Posterior vena cava (tissue), 2 donors: Measurements from ENCODE around the gene C20orf144. TPM values are rescaled to one million over a fixed set of nuclear protein-coding genes. Genes with fewer than 3 reads are reported as not detected.
A peak's percentile ranks its signal among the peaks of the same experiment; 100 is the strongest.
"Not testable (repeated sequence)": the region's sequence is repeated elsewhere in the genome, so short reads cannot be mapped to it uniquely, and the experiment has no call there.

Source experiments
- DNase-seq: peaks from one replicate; pipeline ENCODE4 v3.0.0-alpha.2; 2020; ENCODE audit warnings: low spot score
- intact Hi-C, 2 donors: fragments of 100-400 bp; cut with DNase I; formaldehyde crosslinking; loops; one replicate each; pipeline versions ENCODE4 v1.14.1 to v1.14.2; 2022 to 2023
- long read RNA-seq, 2 donors: library from polyadenylated mRNA; unstranded; transcript quantifications; one replicate each; pipeline ENCODE4 v2.0.0, GENCODE V29; 2020 to 2021
- total RNA-seq, 2 donors: library from RNA; stranded (reverse); fragmentation: NEBNext Ultra II Directional; extraction: Animal tissue kit (Norgen Biotek cat#: 25700); gene quantifications; one replicate each; pipeline ENCODE4 v1.2.1, GENCODE V29; 2021
- donor health status: DM: yes; HTN: yes; CAD: no.
- donor health status: DM: yes; HTN: yes; CAD: no.

Gene C20orf144
- not detected for total RNA-seq
- long read RNA-seq, donor 1: 0 reads
- long read RNA-seq, donor 2: 0 reads

DNA sequence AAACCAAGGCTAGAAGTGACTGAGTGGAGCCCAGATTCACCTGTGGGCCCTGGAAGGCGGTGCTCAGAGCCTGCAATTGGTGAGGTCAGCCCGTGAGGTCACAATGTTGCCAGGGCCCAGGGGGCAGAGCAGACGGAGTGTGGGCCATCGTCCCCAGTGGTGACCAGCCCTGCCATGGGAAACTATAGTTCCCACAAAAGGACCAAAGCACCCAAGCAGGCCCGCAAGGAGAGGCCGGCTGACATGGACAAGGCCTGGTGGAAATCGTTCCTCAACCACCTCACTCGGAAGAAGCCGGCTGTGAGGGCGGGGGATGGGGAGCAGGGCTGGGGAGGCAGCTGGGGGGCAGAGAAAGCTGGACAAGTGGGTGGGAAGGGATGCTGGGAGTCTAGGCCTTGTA is at the start of gene C20orf144:
TSS of gene C20orf144 (plus strand) at position 156 of the 400 bp plus-strand sequence. CDS start at position 175, 19 bp downstream.
- no peak for DNase-seq
- intact Hi-C loops: no loop called here

DNA sequence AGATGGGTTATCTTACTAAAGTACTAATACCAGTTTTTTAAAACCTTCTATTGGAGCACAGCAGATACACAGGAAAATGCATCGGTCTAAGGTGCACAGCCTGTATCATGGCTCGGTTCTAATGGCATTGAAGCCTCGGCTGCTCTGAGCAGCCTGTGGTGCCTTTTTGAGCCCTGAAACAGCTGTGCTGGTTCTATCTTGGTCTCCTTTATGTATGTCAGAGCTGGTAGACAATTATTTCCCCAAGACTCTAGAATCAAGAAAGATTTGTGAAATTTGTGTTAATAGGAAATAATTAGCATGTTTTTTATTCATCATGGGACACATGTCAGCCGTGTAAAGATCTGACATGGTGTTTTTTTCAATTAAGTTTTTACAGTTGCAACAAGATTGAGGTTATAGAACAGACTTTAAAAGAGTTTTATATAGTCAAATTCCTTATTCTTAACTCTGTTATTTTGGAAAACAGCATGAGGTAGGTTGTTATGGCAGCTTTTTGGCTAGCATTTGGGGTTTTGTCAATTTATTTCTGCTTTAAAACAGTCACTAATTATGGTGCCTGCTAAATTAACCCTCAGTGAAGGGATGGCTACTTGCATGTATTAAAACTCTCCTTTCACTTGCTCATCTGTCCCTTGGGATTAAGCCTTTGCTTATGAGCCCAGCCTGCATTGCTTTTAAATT is 40.3 kb upstream of the C20orf144 start:
- DNase-seq: no peak
- intact Hi-C loops: no loop called here

DNA sequence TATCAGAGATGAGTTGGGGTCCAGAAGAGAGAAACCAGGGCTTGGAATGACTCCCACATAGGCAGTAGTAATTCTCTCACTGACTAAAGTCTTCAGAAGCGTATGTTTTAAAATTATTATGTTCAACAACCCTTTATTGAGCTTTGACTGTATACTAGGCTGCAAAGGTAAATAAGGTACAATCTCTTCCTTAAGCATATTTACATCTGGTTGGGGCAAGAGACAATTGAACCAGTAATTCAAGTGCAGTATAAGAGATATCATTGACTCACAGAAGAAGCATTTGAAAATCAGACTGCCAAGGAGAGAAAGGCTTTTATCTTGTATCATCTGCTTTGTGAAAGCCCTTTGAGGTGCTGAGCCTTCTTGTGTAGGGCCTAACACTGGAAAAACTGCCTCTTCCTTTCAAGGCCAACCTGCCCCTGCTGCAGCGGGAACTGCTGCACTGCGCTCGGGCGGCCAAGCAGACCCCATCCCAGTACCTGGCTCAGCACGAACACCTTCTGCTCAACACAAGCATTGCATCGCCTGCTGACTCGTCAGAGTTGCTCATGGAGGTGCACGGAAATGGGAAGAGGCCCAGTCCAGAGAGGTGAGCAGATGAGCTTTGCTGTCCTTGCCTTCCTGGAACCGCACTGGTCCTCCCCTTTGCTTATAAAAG is 39.3 kb upstream of the C20orf144 start:
- intact Hi-C loops: no loop called here
- DNase-seq: no peak

DNA sequence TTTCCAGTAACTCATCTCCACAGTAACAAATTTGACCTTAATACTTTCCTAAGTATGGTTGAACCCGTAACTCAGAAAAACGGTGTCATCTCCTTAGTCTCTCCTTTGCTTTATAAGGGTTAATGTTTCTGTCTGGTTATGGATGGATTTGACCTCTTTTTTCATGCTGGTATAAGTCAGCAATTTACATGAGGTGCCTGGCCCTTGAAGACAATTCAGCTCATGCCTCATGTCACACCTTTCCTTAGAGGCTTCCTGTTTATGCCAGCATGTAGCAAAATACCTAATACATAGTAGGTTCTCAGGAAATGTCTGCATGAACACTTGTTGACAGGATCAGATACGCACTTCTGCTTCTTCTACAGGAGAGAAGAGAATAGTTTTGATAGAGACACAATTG is 37.7 kb upstream of the C20orf144 start:
- intact Hi-C loops: no loop called here
- DNase-seq: no peak

DNA sequence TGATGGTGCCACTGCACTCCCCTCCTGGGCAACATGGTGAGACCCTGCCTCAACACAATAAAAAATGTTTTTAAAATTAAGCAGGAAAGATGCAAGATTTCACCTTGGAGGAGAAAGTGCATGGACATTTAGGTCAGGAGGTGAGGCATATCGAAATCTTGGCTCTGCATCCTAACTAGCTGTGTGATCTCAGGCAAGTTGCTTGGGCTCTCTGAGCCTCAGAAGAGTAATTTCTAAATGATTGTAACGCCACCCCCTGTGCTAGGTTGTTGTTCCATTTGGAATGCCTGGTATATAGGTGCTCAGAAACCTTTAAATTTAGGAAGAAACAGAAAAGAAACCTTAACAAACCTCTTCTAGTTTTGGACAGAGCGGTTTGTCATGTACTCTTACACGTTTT is 35.9 kb upstream of the C20orf144 start:
- intact Hi-C loops: no loop called here

DNA sequence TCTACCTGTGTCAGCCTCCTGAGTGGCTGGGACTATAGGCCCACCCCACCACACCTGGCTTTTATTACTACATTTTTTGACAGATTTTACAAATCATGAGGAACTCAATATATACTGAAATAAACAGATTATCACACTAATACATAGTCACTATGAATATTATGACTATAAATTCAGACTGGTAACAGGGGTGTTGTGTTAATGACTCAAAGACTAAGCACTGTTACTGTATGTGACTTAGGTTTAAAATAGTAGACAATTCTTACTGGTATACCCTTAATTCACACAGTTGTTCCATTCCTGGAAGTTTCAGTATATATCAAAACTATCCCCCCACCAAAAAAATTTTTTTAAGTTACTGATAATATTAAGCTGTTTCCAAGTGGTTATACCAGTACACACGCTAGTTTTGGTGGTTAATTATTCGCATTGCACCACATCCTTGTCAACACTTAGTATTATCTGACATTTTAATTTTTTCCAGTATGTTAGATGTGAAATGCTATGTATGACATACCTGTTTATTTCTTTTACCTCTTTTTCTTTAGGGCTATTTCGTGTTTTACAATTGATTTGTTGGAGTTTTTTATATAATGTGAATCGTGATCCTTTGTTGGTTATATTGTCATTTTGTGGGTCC is 34.4 kb upstream of the C20orf144 start:
- no peak for DNase-seq
- intact Hi-C loops: no loop called here

More for the DNA sequence above, 35.9 kb upstream of the C20orf144 start:
- DNase-seq: no peak

DNA sequence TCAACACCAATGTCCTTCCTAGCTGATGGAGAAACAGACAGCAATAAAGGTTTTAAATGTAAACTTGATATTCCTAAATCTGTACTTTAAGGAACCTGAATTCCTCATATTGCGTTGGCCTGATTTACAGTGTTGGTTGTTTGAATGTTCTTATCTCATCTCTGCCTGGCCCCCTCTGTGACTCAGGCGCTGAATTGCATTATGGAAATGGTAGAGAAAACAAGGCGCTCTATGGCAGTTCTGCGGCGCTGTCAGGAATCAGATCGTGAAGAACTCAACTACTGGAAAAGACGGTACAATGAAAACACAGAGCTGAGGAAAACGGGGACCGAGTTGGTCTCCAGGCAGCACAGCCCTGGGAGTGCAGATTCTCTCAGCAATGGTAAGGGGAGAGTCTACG is 32.6 kb upstream of the C20orf144 start:
- intact Hi-C loops: no loop called here
- DNase-seq: no peak

DNA sequence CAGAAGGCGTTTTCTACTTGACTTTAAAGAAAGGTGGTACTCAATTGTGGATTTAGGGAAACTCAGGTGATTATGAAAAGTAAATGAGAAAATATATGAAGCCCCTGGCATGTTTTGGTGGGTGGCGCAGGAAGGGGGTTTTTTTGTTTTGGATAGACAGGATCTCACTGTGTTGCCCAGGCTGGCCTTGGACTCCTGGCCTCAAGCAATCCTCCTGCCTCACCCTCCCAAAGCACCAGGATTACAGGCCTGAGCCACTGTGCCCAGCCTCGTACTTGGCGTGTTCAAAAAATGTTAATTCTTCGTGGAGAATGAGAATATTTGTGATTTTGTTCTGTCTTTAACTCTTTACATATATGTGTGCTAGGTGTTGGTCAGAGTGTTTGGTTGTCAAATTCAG is 32.1 kb upstream of the C20orf144 start:
- intact Hi-C loops: no loop called here
- no peak for DNase-seq

DNA sequence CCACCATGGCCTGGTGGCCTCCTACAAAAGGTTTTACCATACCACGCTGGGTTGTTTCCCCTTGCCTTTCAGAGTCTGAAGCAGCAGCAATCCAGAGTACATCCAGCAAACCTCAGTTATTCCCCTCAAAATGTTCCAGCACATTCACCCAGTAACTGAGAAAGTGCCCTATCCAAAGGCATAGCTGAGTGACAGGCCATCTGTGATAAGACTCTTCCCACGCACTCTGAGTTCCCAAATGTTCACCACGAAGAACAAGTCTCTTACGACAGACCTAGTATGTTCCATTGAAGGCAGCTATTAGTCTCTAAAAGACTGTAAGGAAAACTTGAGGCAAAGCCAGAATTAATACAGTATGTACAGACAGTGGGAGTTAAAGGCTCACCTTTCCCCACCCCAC is 31.6 kb upstream of the C20orf144 start:
- intact Hi-C loops: no loop called here
- no peak for DNase-seq

DNA sequence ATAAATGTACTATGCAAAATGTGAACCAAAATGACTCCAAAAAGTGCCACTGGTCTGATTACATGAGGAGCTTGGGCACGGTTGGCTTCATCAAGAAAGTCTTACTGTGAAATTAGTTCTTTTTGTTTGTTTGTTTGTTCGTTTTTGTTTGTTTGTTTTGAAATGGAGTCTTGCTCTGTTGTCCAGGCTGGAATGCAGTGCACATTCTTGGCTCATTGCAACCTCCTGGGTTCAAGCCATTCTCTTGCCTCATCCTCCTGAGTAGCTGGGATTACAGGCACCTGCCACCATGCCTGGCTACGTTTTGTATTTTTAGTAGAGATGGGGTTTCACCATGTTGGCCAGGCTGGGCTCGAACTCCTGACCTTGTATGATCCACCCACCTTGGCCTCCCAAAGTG is 30.2 kb upstream of the C20orf144 start:
- DNase-seq, intact Hi-C loops: not testable (repeated sequence)

DNA sequence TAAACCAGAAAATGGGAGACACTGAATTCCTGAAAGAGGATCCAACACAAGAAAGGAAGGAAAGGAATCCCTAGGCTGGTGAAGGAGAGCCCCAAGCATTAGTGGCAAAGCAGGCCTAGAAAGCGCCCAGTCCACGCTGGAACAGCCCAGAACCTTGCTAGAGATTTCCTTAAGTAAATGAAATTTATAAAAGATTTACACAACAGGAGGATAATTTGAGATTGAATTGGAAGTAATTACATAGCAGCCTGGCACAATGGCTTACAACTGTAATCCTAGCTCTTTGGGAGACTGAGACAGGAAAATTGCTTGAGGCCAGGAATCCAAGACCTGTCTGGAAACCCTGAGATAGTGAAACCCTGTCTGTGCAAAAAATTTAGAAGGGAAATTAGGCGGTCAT is 26.8 kb upstream of the C20orf144 start:
- DNase-seq: no peak
- intact Hi-C loops: no loop called here

DNA sequence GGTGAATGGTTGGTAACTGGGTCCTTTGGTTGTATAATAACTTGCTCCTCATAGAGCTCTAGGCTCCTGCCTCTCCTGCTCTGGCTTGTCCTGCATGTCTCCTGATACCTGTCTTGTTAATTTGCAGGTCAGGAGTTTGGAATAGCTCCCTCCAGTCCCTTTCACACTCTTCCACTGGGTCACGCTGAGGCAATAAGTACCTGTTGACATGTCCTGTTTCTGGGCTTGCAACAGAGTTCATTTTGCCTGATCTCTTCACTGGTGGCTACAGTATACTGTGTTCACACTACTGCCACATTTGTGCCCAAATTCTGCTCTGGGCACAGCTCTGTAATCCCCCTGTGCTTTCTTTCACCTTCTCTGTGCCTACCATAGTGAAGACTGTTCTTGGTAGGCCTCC is 25.4 kb upstream of the C20orf144 start:
- no peak for DNase-seq
- intact Hi-C loops: no loop called here

DNA sequence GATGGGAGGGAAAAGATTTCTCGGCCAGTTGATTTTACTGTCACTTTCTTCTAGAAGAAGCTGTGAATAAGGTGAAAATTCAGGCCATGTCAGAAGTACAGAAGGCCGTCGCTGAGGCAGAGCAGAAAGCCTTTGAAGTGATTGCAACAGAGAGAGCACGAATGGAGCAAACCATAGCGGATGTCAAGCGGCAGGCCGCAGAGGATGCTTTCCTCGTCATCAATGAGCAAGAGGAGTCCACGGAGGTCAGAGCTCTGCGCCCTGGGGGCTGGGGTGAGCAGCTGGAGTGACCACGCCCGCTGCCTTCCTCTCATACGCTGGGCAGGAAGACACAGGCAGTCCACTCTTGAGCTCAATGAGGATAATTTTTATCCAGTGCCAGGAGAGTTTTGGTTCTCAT is 21.8 kb upstream of the C20orf144 start:
- DNase-seq: no peak
- intact Hi-C loops: loop anchor here in 1 of 2 donors (10.0 kb wide), 1 partner anchor 625 kb away; no protein-coding TSS in a partner anchor

DNA sequence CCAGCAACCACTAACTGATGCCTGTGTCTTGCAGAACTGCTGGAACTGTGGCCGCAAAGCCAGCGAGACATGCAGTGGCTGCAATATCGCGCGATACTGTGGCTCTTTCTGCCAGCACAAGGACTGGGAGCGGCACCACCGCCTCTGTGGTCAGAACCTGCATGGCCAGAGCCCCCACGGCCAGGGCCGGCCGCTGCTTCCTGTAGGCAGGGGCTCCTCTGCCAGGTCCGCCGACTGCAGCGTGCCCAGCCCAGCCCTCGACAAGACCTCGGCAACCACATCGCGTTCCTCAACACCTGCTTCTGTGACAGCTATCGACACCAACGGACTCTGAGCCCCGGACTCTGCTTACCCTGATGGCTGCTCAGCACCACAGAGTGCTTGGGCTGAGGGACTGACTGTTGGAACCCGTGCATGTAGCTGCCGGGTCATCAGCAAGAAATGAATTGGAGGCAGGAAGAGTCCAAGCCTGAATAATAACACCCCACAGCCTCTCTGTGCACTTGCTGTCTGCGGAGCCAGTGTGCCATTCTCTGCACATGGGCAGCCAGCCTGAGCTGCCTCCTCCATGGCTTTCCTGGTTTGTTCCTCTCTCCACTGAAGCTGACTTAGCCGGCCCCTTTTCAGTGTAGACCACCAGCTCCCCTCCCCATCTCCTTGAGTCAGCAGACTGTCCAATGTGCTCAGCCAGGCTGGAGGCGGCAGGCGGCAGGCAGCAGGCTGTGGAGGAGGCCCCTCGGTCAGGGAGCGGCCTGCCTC is 17.6 kb upstream of the C20orf144 start:
- intact Hi-C loops: loop anchor here in 1 of 2 donors (1.0 to 10.0 kb wide), 2 partner anchors 33 to 630 kb away; no protein-coding TSS in a partner anchor
- DNase-seq: no peak

DNA sequence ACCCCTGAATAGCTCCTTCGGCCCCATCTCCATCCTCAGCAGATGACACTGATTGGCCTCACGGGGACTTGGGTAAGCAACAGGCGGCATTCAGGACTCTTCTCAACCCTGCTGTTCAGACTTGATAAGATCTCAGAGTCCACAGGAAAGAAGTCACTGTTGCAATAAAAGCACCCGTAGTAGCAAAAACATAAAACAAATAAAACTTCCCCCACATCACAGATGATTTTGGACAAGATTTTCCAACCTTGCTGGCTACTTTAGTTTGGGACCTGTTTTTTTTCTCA is 17.1 kb upstream of the C20orf144 start:
- intact Hi-C loops: loop anchor here in 1 of 2 donors (1.0 to 10.0 kb wide), 2 partner anchors 34 to 630 kb away; no protein-coding TSS in a partner anchor
- DNase-seq: no peak

DNA sequence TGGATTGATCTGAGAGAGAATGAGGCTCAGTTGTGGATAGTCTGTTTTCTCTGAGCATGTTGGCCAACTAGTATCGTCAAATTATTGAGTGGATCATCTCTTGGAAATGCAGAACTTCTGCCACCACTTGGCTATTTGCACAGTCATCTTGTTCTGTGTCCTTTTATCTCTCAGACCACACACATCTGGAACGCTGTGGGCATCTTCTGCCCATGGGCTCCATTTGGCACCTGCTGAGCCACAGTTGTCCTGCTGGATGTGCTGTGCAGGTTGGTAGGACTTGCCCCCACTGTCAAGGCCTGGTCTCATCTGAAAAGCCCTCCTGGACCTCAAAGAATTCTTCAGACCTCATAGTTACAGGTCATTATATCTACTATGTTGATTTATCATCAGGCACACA is 16.7 kb upstream of the C20orf144 start:
- intact Hi-C loops: loop anchor here in 1 of 2 donors (1.0 to 10.0 kb wide), 2 partner anchors 34 to 631 kb away; no protein-coding TSS in a partner anchor
- DNase-seq: no peak

DNA sequence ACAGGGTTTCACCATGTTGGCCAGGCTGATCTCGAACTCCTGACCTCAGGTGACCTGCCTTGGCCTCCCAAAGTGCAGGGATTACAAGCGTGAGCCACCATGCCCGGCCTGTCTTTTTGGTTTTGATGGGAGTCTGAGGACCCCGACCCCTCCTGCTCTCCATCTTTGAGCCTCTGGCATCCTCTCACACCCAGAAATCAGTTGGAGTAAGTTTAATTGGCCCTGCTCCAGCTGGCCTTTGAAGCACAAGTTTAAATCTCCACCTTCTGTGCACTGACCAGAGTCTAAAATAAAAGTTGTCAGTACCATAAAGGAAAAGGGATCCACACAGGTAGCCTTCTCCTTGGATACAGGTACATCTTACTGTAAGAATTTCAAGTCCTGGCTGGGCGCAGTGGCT is 15.9 kb upstream of the C20orf144 start:
- DNase-seq: no peak
- intact Hi-C loops: loop anchor here in 1 of 2 donors (10.0 kb wide), 1 partner anchor 631 kb away; no protein-coding TSS in a partner anchor

DNA sequence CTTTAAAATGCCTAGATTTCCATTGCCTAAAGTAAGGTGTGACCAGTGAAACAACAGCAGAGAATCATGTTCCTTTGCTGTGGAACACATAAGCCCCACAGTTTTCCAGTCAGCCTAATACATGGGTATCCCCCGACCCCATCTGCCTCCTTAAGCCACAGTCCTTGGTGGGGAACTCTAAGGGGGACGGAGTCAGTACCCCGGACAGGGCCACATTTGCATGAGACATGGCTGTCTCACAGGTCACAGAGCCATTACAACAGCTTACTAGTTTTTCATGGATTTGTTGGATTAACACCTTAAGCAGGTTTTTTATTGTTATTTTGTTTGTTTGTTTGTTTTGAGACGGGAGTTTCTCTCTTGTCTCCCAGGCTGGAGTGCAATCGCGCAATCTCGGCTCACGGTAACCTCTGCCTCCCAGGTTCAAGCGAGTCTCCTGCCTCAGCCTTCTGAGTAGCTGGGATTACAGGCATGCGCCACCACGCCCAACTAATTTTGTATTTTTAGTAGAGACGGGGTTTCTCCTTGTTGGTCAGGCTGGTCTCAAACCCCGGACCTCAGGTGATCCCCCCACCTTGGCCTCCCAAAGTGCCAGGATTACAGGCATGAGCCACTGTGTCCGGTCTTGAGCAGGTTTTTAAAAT is 15.0 kb upstream of the C20orf144 start:
- DNase-seq: peak; percentile 43
- intact Hi-C loops: loop anchor here in 1 of 2 donors (10.0 kb wide), 1 partner anchor 632 kb away; no protein-coding TSS in a partner anchor
